Epithelial cell of esophagus (primary cell): Measurements from ENCODE around the gene PMM2.
A peak's percentile ranks its signal among the peaks of the same experiment; 100 is the strongest.

Source experiments
- DNase-seq: peaks from one replicate; pipeline ENCODE4 v3.0.0; 2010; ENCODE audit warnings: low read depth
- H3K4me3 ChIP-seq: 2 replicates; pipeline ENCODE4 v1.5.1; 2011; ENCODE audit warnings: mild to moderate bottlenecking, low read length, control low read depth
- TF ChIP-seq, protein P1 (sequence below): IDR thresholded peaks from 2 replicates; pipeline ENCODE4 v1.5.1; 2011; ENCODE audit warnings: low read depth, mild to moderate bottlenecking, low read length, control low read depth, inconsistent platforms; ENCODE audit not compliant: insufficient read depth; ENCODE audit errors: missing control alignments

Gene PMM2

GRCh38 chr16:8886593-8887430 is 89.2 kb downstream of the PMM2 start:
- no peak overlapping the region for H3K4me3 ChIP-seq
- TF ChIP-seq, protein P1, sequence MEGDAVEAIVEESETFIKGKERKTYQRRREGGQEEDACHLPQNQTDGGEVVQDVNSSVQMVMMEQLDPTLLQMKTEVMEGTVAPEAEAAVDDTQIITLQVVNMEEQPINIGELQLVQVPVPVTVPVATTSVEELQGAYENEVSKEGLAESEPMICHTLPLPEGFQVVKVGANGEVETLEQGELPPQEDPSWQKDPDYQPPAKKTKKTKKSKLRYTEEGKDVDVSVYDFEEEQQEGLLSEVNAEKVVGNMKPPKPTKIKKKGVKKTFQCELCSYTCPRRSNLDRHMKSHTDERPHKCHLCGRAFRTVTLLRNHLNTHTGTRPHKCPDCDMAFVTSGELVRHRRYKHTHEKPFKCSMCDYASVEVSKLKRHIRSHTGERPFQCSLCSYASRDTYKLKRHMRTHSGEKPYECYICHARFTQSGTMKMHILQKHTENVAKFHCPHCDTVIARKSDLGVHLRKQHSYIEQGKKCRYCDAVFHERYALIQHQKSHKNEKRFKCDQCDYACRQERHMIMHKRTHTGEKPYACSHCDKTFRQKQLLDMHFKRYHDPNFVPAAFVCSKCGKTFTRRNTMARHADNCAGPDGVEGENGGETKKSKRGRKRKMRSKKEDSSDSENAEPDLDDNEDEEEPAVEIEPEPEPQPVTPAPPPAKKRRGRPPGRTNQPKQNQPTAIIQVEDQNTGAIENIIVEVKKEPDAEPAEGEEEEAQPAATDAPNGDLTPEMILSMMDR = no peak

GRCh38 chr16:8887431-8887765 is 89.8 kb downstream of the PMM2 start:
- no peak overlapping the region for H3K4me3 ChIP-seq
- no peak for DNase-seq
- TF ChIP-seq, protein P1 = no peak

More at GRCh38 chr16:8886593-8887430, 89.2 kb downstream of the PMM2 start:
- DNase-seq = no peak

DNA sequence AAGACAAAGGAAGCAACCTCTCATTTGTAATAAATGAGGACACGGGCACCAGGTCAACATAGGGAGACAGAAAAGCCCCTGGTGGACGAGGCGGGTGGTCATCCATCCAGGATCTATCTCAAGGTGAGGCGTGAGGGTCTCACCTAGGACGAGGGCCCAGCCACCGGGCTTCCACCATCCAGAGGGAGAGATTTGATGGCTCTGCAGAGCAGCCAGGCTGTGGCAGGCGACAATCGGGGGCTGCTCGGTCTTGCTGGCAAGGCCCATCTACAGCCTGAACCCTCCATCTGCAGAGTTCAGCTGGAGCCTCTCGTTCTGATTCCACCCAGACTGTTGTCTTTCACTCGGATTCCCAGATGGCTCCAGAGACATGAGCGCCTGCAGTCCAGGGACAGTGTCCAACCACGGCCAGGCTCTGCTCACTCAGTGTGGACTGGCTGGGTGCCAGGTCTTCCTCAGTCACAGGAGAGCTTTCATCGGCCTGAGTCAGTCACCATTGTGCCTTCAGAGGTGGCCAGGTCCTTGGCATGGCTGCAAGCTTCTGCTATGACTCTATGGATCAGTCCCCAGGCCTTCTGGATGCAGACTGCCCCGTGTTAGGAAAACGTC is 90.4 kb downstream of the PMM2 start:
- H3K4me3 ChIP-seq = no peak overlapping the region
- peak; percentile 34 for DNase-seq
- TF ChIP-seq, protein P1 = no peak

- DNase-seq = no peak
- no peak overlapping the region for H3K4me3 ChIP-seq
- TF ChIP-seq, protein P1 = no peak
These were observed 91.6 kb downstream of the PMM2 start for GRCh38 chr16:8888951-8889892.

- TF ChIP-seq, protein P1 = no peak
- no peak for DNase-seq
- H3K4me3 ChIP-seq = no peak overlapping the region
These were observed 92.4 kb downstream of the PMM2 start for GRCh38 chr16:8889893-8890548.

- TF ChIP-seq, protein P1 = no peak
- H3K4me3 ChIP-seq = no peak overlapping the region
- no peak for DNase-seq
These were observed 92.9 kb downstream of the PMM2 start for GRCh38 chr16:8890549-8890921.
